Inflammatory macrophage treated with lipopolysaccharide for 1 hour (primary cell): ENCODE results near the gene PFKFB3.
"Not testable (repeated sequence)": the region's sequence is repeated elsewhere in the genome, so short reads cannot be mapped to it uniquely, and the experiment has no call there.

Experiments used
- DNase-seq, 2 donors: peaks; one replicate each; pipeline ENCODE4 v3.0.0-alpha.2; 2020 to 2022

Gene PFKFB3

DNA sequence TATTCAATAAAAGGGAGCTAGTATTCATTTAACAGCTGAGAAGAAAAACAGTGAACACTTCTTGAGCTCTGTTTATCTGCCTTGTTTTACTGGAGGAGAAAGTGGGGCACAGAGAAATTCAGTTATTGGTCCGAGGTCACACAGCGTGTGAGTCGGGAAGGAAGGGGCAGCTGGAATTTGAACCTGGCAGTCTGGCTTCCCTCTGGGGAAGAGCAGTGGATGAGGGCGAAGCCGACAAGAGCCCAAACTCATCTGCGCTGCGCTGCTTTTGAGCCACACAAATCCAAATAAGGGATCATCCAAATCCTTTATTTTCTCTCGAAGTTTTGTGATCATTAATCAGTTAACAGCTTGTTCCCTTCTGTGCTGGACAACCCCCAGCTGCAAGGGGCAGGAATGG, 23.7 kb upstream of the PFKFB3 start:
- no peak for DNase-seq

DNA sequence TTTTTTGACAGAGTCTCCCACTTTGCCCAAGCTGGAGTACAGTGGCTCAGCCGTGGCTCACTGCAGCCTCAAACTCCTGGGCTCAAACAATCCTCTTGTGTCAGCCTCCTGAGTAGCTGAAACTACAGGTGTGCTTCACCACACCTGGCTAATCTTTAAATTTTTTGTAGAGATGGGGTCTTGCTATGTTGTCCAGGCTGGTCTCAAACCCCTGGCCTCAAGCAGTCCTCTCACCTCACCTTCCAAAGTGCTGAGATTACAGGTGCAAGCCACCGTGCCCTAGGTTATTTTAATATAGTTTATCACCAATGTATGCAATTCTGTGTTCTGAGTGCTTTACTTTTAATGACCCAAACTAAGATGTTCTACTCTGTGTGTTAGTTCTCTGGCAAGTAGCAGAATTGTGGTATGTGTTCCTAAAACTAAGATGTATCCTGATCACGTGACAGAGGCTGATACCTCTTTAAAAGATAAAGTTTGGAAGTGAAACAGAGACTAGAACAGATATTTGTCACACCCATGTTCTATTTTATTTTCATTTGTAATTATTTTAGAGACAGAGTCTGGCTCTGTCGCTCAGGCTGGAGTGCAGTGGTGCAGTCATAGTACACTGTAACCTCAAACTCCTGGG, 22.1 kb upstream of the PFKFB3 start:
- DNase-seq: no peak

DNA sequence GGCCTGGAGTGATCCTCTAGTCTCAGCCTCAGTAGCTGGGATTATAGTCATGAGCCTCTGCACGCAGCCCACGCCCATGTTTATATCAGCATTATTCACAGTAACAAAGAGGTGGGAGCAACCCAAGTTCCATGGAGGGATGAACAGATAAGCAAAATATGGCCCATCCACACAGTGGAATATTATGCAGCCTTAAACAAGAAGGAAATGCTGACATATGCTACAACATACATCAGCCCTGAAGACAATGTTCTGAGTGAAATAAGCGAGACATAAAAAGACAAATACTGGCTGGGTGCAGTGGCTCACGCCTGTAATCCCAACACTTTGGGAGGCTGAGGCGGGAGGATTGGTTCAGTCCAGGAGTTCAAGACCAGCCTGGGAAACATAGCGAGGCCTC, 21.5 kb upstream of the PFKFB3 start:
- DNase-seq: no peak

DNA sequence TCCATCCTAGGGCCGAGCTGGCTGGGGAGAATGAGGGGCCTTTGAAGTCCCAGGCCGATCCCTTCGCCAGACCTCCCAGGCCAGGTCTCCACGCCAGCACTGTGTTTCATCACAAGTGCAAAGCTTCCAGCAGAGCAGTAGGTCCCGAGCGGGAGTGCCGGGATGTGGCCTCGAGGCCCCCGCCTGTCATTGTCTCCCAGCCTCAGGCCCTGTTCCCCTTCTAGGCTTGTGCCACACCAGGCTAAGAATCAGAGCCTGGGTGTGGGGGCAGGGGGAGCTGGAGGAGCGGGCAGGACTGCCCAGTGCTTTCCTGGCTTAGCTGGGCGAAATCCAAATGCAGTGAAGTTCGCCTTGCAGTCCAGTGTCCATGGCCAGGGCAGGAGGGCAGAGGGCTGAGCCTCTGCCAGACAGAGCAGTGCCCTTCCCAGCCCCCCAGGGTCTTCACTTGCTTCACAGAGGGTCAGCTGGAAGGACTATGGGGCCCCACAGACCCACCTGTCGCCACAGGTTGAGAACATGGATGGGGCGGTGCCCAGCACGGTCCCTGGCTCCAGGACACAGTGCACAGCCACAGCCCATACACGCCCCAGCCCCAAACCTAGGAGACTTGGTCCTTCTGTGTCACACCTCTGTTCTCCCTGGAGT, 20.2 kb upstream of the PFKFB3 start:
- no peak for DNase-seq

DNA sequence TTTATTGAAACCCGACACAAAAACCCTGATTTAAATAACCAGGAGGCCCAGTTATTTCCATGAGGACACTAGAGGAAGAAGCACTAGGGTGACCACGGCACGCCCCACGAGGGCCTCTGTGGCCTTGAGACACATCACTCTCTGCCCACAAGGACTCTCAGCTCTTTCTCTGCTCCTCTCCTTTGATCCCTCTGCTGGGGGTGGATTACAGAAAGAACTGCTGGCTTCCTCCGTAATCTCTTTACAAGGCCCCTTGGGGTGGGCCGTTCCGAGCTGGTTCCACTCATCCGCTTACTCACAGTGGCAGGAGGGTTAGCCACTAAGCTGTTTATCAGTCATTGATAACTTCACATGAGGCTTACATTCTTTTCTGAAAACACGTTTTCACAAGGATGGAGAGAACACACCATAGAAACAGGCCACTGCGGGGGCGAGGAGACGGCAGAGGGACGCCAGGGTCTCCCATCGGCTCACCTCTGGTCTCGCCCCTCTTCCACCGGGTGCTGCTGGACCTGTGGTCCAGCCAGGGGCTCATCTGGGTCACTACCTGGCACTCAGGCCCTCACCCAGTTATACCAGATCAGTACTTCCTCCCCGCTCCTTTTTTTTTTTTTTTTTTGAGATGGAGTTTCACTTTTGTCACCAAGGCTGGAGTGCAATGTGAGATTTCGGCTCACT, 17.6 kb upstream of the PFKFB3 start:
- no peak for DNase-seq

DNA sequence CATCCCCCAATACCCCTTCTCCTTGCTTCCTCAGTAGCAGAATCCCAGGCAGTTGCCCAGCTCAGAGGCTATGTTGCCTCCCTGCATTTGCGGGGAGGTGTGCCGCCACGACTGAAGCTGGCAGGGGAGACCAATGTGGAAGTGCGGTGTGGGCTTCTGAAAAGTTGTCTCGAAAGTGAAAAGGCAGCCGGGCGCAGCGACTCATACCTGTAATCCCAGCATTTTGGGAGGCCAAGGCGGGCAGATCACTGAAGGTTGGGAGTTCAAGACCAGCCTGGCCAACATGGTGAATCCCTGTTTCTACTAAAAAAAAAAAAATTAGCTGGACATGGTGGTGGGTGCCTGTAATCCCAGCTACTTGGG, 15.9 kb upstream of the PFKFB3 start:
- DNase-seq: no peak

DNA sequence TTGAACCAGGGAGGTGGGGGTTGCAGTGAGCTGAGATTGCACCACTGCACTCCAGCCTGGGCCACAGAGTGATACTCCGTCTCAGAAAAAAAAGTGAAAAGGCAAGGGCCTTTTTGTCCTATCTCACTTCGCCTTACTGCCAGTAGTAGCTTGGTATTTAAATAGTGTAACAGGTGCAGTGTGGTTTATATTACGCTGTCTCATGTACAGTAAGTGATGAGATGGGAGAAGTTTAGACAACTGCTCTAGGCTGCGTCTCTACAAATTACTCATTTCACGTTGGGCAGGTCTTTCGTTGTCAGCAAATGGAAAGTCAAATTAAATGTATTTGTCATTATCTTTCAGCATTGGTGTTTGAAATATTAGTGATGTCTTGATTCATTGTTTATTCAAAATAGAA, 15.5 kb upstream of the PFKFB3 start:
- DNase-seq: no peak

DNA sequence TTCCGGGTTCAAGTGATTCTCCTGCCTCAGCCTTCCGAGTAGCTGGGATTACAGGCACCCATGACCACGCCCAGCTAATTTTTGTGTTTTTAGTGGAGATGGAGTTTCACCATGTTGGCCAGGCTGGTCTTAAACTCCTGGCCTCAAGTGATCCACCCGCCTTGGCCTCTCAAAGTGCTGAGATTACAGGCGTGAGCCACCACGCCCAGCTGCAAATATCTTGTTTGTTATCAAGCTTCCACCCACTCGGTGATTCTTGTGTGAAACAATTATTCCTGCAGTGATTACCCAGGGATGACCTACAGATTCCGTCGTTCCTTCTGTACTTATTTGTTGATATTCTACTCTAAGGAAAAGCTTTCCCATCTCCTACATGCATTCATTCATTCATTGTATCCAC, 12.7 kb upstream of the PFKFB3 start:
- DNase-seq: not testable (repeated sequence)

DNA sequence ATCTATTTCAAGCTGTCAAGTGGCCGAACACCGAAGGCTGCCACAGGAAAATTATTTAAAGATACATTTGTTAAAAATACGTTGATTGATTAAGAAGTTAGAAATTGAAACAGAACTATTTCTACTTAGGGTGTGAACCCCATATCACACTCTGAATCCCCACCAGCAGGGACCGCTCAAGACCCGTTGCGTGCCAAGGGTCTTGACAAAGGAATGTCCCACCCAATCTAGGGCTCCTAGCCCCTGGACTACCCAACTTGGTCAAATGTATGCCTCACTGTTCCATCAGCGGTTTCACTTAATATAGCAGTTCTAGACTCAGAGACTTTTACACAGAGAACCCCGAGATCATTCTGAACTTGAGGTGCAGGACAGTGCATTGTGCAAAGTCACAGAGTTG, 11.6 kb upstream of the PFKFB3 start:
- DNase-seq: no peak

DNA sequence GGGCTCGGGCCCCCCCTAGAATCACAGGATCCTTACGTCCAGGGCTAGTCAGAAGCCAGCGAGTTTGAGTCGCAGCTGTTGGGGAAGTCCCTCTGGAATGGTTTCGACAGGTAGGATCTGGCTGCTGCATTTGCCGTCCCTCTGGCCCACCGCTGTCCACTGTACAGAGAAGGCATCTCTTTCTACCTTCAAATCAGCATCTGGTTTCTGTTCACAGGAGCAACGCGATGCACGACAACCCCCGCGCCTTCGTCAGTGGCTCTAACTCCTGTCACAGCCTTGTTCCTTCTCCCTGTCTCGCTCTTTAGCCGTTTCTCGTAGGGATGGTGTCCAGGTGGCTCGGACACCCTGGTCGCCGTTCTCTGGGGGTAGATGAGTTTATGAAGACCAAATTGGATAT, 11.2 kb upstream of the PFKFB3 start:
- DNase-seq: no peak

DNA sequence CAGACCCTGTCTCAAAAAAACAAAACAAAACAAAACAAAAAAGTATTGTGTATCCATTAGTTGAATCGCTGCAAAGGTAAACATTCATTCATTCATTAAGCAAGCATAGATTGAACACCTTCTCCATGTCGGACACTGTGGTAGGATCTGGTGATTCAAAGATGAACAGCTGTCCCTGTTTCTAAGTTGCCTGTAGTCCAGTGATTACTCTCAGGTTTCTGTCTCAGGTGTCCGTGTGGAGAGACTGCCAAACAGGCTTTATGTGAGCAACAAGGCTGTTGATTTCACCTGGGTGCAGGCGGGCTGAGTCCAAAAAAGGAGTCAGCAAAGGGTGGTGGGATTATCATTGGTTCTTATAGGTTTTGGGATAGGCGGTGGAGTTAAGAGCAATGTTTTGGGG, 9.4 kb upstream of the PFKFB3 start:
- DNase-seq: not testable (repeated sequence)

DNA sequence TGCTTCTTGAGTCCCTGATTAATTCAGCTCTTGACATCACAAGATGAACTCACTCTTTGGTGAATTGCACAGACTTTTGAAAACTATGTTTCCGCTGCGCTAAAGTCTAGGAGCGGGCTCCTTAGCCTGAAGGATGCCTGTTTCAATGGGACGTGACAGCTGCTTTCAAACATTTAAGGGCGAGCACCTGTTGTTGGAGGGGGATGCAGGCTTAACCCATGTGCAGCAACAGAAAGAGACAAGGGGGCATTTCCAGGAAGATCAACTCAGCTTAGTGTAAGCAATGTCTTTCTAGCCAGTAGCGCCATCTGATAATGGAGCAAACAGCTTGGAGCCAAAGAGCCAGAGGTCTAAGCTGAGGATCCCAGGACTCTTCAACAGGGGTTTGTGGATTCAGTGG, 8.4 kb upstream of the PFKFB3 start:
- DNase-seq: no peak

DNA sequence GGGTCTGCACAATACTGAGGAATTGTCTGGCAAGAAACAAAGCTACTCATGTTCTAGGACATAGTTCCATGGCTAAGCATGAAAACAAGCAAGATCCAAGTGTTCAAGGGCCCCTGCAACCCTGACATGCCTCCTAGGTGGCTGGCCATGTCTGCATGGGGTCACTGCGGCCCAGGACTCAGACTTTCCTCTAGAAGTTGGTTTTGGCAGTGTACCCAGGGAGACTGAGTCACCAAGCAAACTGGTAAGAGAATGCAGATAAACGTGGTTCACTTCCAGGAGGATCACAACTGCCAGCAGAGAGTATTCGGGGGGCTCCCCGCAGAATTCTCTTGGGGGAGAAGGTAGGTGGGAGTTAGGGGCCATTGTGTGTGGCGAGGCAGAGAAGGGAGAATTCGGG, 7.4 kb upstream of the PFKFB3 start:
- DNase-seq: no peak

DNA sequence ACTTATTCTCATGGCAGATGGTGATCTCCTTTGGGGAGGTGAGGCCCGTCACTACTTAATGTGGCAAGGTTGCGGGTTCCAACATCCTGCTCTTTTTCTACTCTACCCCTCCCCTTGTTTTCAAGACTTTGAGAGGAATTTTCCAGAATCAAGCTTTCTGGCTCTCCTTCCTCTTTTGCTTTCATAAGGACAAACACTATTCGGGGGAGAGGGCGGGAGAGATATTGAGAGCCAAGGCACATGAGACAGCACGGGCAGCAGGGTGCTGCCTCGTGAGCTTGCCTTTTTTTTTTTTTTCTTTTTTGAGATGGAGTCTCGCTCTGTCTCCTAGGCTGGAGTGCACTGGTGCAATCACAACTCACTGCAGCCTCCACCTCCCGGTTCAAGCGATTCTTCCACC, 6.9 kb upstream of the PFKFB3 start:
- peak; percentile 66 to 70 for DNase-seq

DNA sequence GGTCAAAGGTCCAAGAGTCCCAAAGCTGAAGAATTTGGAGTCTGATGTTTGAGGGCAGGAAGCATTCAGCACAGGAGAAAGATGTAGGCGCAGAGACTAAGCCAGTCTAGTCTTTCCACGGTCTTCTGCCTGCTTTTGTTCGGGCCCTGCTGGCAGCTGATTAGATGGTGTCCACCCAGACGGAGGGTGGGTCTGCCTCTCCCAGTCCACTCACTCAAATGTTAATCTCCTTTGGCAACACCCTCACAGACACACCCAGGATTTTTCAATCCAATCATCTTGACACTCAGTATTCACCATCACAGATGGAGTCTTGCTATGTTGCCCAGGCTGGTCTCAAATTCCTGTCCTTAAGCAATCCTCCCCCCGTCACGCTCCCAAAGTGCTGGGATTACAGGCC, 6.2 kb upstream of the PFKFB3 start:
- DNase-seq: not testable (repeated sequence)

DNA sequence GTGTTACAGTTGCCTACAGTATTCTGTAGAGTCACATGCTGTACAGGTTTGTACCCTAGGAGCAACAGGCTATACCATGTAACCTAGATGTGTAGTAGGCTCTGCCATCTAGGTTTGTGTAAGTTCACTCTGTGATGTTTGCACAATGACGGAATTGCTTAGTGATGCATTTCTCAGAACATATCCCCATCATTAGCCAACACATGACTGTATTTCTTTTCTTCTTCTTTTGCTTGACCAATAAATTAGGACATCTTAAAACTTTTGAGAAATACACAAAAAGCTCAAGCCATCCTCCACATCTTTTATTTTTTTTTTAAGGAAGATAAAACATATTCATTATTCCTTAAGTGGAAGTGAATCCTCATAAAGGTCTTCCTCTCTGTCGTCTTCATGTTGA, 5.4 kb upstream of the PFKFB3 start:
- DNase-seq: peak; percentile 88 to 95

DNA sequence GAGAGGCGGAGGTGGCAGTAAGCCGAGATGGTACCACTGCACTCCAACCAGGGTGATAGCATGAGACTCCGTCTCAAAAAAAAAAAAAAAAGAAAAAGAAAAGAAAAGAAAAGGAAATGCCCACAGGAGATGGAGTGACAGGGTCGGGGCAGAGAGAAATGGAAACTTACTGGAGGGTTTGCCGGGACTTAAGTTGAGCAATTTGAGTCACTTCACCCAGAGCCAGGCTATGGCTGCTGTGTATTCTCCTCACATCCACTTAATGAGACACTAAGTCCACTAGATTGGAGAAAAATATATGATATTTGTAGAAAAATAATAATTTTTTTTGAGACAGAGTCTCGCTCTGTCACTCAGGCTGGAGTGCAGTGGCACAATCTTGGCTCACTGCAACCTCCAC, 4.6 kb upstream of the PFKFB3 start:
- peak; percentile 25 to 38 for DNase-seq

DNA sequence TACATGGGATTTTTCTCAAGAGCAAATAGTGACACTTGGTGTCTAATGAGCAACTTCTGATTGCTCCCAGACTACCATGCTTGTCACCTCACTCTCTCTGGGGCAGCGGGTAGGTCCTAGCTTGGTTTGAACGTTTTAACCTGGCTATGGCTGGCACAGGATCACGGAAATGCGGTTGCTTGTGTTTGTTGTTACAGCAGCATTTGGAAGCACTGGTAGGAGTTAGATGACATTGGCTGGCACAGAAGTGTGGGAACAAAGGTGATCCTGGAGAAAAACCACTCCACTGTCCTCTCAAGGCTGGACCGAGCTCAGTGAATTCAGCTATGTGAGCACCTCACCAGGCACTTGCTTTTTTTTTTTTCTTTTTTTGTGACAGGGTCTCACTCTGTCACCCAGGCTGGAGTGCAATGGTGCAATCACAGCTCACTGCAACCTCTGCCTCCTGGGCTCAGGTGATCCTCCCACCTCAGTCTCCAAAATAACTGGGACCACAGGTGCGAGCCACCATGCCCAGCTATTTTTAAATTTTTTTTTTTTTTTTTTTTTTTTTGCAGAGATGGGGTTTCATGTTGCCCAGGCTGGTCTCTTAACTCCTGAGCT, 3.5 kb upstream of the PFKFB3 start:
- DNase-seq: no peak

DNA sequence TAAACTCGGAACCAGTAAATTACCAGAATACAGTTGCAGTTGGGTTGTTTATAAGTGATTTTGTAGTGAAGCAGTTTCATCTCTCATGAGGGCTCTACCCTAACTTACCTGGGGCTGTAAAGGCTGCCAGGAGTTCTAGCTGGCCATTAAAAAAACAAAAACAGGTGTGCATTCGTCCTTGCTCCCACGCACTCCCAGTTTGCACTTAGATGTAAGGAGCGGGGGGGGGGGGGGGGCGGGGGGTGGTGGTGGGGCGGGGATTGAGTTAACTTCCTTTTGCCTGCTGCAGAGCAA, 2.3 kb upstream of the PFKFB3 start:
- DNase-seq: no peak

DNA sequence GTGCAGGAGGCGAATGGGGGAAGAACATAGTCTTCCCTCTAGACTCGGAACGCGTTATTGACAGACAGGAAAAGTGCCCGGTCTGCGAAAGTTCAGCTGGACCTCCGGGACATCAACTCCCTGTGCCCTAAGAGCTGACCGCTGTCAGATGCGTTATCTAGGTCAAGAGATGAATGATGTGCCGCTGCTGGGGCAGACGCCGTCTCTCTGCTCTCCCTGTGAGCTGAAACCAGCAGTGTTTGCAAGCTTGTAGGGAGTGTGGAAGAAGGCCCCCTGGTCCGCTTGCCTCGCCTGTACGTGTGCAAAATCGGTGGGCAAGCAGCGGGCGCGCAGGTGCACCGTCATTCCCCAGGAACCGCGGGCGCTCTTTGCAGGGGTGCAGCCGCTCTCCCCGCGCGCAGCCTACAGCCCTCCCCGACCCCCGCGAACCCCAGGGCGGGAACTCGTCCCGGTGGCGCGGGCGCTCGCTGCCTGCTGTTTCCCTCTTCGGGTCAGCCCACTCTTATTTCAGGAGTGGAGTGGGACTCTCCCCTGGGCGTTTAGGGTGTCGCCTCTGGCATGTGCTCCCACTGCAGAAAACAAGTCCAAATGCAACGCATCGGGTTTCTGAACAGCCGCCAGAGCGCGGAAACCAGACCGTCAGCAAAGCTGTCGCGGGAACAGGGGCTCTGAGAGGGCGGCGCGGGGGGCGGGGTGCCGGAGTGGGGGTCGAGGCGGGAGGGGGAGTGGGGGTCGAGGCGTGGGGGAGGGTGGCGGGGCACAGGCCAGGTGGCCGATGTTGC, 1.8 kb upstream of the PFKFB3 start:
- DNase-seq: peak; percentile 34 to 44

DNA sequence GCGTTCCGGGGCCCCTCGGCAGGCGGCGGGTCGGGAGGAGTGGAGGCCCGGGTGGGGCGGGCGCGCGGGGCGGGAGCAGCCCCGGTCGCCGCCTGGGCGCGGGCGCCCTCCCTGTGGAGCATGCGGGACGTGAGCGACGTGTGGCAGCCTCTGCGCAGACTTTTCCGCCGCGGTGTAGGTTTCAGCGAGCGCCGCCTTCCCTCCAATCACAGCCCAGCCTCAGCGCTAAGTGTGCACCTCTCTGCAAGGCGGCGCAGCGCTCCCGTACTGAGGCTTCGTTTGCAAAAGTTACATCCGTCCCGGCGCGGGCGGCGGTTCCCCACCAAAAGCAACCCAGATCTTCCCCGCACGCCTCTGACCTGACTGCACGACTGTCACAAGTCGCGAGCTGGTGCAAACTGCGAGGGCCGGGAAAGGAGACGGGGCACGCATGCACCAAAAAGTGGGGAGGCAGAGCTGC, 1.2 kb upstream of the PFKFB3 start:
- peak in 1 of 2 donors; percentile 20 for DNase-seq

DNA sequence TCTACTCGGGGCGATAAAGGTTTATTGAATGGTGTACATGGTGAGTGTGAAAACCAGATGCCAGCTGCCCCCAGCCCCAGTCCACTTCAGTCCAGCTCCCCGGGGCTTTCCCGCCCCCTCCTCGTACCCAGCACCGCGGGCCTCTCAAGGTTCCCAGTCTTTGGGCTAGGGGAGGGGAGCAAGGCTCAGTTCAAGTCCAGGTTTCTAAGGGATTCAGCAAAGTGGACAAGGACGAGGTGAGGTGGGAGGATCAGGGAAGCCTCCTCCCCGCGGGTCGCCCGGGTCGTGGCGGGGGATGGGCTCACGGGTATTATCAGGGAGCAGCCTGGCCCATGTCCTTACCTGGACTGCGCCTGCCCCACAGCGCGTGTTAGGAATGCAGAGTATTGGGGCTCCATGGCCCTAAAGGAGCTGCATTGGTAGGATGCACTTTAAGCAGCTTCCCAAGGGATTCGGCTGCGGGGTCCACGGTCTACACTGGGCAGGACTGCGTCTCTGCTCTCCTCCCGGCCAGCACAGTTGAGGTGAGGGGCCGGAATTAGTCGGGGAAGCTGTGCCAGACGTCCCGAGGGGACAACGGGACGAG, 541 bp upstream of the PFKFB3 start:
- no peak for DNase-seq
